AG09319 (cell line): ENCODE data around the gene MLXIPL.
A peak's percentile ranks its signal among the peaks of the same experiment; 100 is the strongest.
"Not testable (repeated sequence)": the region's sequence is repeated elsewhere in the genome, so short reads cannot be mapped to it uniquely, and the experiment has no call there.

Experiments
- DNase-seq: peaks from one replicate; pipeline ENCODE4 v3.0.0-alpha.2; 2010; ENCODE audit warnings: low read depth; ENCODE audit errors: extremely low read depth
- CTCF ChIP-seq: IDR thresholded peaks from 2 replicates; pipeline ENCODE4 v1.5.1; 2011; ENCODE audit warnings: low read depth, mild to moderate bottlenecking, inconsistent platforms, low read length, moderate library complexity

Gene MLXIPL

GRCh38 chr7:73626814-73627213 is 2.5 kb upstream of the MLXIPL start:
- no peak for DNase-seq
- TF ChIP-seq CTCF = peak; percentile 19

- no peak for TF ChIP-seq CTCF
- DNase-seq = no peak
Measured at GRCh38 chr7:73625276-73625675, 954 bp upstream of the MLXIPL start.

DNA sequence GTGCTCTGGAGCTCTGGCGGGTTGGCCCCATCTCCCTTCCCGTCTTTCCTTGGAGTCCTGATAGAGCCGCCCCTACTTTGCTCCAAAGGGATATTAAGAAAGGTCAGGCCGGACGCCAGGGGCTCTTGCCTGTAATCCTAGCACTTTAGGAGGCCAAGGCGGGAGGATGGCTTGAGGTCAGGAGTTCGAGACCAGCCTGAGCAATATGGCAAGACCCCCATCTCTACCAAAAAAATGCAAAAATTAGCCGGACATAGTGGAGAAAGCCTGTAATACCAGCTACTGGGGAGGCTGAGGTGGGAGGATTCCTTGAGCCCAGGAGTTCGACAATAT is 313 bp upstream of the MLXIPL start:
- no peak for DNase-seq
- no peak for TF ChIP-seq CTCF

GRCh38 chr7:73622909-73623797 is 1.2 kb downstream of the MLXIPL start:
- DNase-seq = no peak
- TF ChIP-seq CTCF = no peak

DNA sequence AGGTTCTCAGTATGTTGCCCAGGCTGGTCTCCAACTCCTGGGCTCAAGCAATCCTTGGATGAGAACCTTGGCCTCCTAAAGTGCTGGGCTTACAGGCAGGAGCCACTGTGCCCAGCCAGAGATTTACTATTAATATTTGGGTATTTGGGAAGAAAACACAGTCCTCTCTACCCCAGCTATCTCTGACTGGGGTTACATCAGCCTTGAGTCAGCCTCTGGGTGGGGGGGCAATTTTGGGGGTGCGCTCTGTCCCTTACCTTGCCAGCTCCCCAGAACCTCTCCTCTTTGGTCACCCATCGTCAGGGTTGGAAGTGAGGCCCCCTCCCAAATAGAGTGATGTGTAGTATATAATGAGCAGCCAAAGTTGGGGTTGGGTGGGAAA is 1.8 kb downstream of the MLXIPL start:
- DNase-seq = no peak
- no peak for TF ChIP-seq CTCF

DNA sequence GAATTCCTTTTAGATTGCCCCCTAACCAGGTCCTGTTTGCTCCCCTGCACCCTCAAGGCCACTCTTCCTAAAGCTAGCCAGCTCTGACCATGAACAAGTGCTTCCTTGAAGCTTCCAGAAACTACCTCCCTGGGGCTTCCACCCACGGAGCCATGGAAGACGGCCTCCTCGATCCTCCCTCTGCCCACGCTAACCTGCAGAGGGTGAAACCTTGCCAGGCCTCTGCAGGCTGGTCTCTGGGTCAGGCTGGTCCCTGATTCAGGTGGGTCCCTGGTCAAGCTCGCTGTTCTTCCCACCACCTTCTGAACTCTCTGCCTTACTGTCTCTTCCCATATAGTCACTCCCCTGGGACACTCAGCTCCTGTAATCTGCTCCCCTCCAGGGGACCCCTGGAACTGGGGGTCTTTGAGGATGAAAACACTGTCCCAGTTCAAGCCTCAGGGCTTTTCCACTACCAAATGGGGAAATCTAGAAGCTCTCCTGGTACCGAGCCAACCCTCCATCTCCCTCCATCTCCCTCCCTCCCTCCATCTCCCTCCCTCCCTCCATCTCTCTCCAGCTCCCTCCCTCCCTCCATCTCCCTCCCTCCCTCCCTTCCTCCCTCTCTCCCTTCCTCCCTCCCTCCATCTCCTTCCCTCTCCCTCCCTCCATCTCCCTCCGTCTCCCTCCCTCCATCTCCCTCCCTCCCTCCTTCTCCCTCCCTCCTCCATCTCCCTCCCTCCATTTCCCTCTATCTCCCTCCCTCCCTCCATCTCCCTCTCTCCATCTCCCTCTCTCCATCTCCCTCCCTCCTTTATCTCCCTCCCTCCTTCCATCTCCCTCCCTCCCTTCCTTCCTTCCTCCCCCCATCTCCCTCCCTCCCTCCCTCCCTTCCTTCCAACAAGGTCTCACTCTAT is 2.9 kb downstream of the MLXIPL start:
- no peak for TF ChIP-seq CTCF
- DNase-seq = no peak

DNA sequence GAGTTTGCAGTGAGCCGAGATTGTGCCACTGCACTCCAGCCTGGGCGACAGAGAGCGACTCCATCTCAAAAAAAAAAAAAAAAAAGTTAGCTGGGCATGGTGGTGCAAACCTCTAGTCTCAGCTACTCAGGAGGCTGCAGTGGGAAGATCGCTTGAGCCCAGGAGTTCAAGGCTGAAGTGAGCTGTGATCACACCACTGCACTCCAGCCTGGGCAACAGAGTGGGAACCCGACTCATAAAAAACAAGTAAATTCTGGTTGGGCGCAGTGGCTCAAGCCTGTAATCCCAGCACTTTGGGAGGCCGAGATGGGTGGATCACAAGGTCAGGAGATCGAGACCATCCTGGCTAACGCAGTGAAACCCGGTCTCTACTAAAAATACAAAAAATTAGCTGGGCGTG is 4.9 kb downstream of the MLXIPL start:
- not testable (repeated sequence) for DNase-seq
